GM19452 (cell line): Measurements from ENCODE around the gene NECTIN3.

Experiments used
- ATAC-seq: cut with Tn5 transposase; IDR thresholded peaks from one replicate; pipeline ENCODE4 v1.9.1; 2021; ENCODE audit not compliant: unreplicated experiment

NECTIN3 gene

GRCh38 chr3:111194048-111194447 lies 122.4 kb downstream of the NECTIN3 start:
- ATAC-seq = no peak

- no peak for ATAC-seq
Observed at GRCh38 chr3:111197485-111197884, 125.9 kb downstream of the NECTIN3 start.

- ATAC-seq = no peak
Observed at GRCh38 chr3:111200027-111200426, 128.4 kb downstream of the NECTIN3 start.

GRCh38 chr3:111210003-111210711 lies 138.5 kb downstream of the NECTIN3 start:
- ATAC-seq = no peak

- no peak for ATAC-seq
Observed at GRCh38 chr3:111210866-111211564, 139.4 kb downstream of the NECTIN3 start.

- no peak for ATAC-seq
Observed at GRCh38 chr3:111212511-111212910, 140.9 kb downstream of the NECTIN3 start.

- no peak for ATAC-seq
Observed at GRCh38 chr3:111215481-111215880, 143.9 kb downstream of the NECTIN3 start.

GRCh38 chr3:111218615-111219014 lies 147.0 kb downstream of the NECTIN3 start:
- no peak for ATAC-seq

GRCh38 chr3:111227216-111227615 lies 155.6 kb downstream of the NECTIN3 start:
- no peak for ATAC-seq

- ATAC-seq = no peak
Observed at GRCh38 chr3:111229301-111229700, 157.7 kb downstream of the NECTIN3 start.

GRCh38 chr3:111236836-111237713 lies 165.5 kb downstream of the NECTIN3 start:
- ATAC-seq = no peak

GRCh38 chr3:111237946-111238345 lies 166.3 kb downstream of the NECTIN3 start:
- ATAC-seq = no peak

GRCh38 chr3:111238885-111239284 lies 167.3 kb downstream of the NECTIN3 start:
- peak; percentile 100 for ATAC-seq

GRCh38 chr3:111241960-111242359 lies 170.3 kb downstream of the NECTIN3 start:
- no peak for ATAC-seq
